DMS79 (cell line): ENCODE data around the gene THRSP.
"Not testable (repeated sequence)": the region's sequence is repeated elsewhere in the genome, so short reads cannot be mapped to it uniquely, and the experiment has no call there.

Experiments used
- DNase-seq: peaks from one replicate; lab custom pipeline; 2025; lab: John Stamatoyannopoulos, UW

Gene THRSP

GRCh38 chr11:78063440-78064181 is at the start of gene THRSP:
TSS of gene THRSP (plus strand) at chr11:78063861. CDS start at chr11:78063882, 21 bp downstream.
- DNase-seq: no peak

- DNase-seq: not testable (repeated sequence)
Measured at GRCh38 chr11:78014937-78015520, 48.6 kb upstream of the THRSP start.

GRCh38 chr11:78015878-78016277 is 47.8 kb upstream of the THRSP start:
- no peak for DNase-seq

- no peak for DNase-seq
Measured at GRCh38 chr11:78019808-78020207, 43.9 kb upstream of the THRSP start.

GRCh38 chr11:78020246-78020645 is 43.4 kb upstream of the THRSP start:
- DNase-seq: no peak

- DNase-seq: no peak
Measured at GRCh38 chr11:78021611-78022010, 42.0 kb upstream of the THRSP start.

- peak; percentile 43 for DNase-seq
Measured at GRCh38 chr11:78022397-78023396, 41.0 kb upstream of the THRSP start, which contains the start of gene KCTD14. TSS of gene KCTD14 (minus strand) at chr11:78023276. CDS start at chr11:78023249, 27 bp downstream.

GRCh38 chr11:78023426-78023825 is 40.2 kb upstream of the THRSP start:
- DNase-seq: peak; percentile 43

GRCh38 chr11:78025378-78025777 is 38.3 kb upstream of the THRSP start:
- DNase-seq: no peak

GRCh38 chr11:78027759-78028158 is 35.9 kb upstream of the THRSP start:
- DNase-seq: no peak

- DNase-seq: not testable (repeated sequence)
Measured at GRCh38 chr11:78028423-78028822, 35.2 kb upstream of the THRSP start.

GRCh38 chr11:78030429-78031325 is 33.0 kb upstream of the THRSP start:
- peak; percentile 100 for DNase-seq

- DNase-seq: peak; percentile 11
Measured at GRCh38 chr11:78031629-78032028, 32.0 kb upstream of the THRSP start.

- DNase-seq: no peak
Measured at GRCh38 chr11:78032090-78032489, 31.6 kb upstream of the THRSP start.

GRCh38 chr11:78033040-78033439 is 30.6 kb upstream of the THRSP start:
- DNase-seq: no peak

GRCh38 chr11:78034623-78035022 is 29.0 kb upstream of the THRSP start:
- DNase-seq: no peak

- no peak for DNase-seq
Measured at GRCh38 chr11:78036313-78036712, 27.3 kb upstream of the THRSP start.

GRCh38 chr11:78037056-78037455 is 26.6 kb upstream of the THRSP start:
- DNase-seq: peak; percentile 27

GRCh38 chr11:78037825-78038620 is 25.6 kb upstream of the THRSP start:
- no peak for DNase-seq

- no peak for DNase-seq
Measured at GRCh38 chr11:78038697-78039313, 24.9 kb upstream of the THRSP start.
